PC-9 (cell line): ENCODE results near the gene CCDC24. TPM values are rescaled to one million over a fixed set of nuclear protein-coding genes. Genes with fewer than 3 reads are reported as not detected.

Experiments used
- BruUV-seq: library from RNA; stranded (reverse); fragments of 400-500 nt; replicated peaks from 2 replicates; lab custom pipeline; 2021; lab: Mats Ljungman, UMichigan
- CTCF ChIA-PET: fragments of 300-600 bp; sonication (Branson Sonifier 250); formaldehyde crosslinking; loops from one replicate; lab custom pipeline; 2022; ENCODE audit warnings: antibody characterized with exemption; lab: Charles Lee
- POLR2A ChIA-PET: fragments of 300-600 bp; sonication (Branson Sonifier 250); formaldehyde crosslinking; loops from one replicate; lab custom pipeline; 2022; ENCODE audit warnings: antibody characterized with exemption; ENCODE audit not compliant: unreplicated experiment; lab: Charles Lee
- DNase-seq, 2 experiments: peaks; one replicate each; pipeline versions ENCODE4 v3.0.0 to v3.0.0-alpha.2; 2015 to 2022; ENCODE audit warnings: mixed read lengths in 1 of 2
- H2AFZ ChIP-seq: fragments of 200-600 bp; sonication (generic); 2 replicates; pipeline ENCODE4 v1.8.1; 2017; ENCODE audit warnings: antibody characterized with exemption
- H3F3A ChIP-seq: fragments of 200-600 bp; sonication (generic); 2 replicates; pipeline ENCODE4 v1.8.1; 2017; ENCODE audit warnings: antibody characterized with exemption, mild to moderate bottlenecking, low read depth; ENCODE audit not compliant: insufficient read depth
- H3K27ac ChIP-seq: fragments of 200-600 bp; sonication (generic); 2 replicates; pipeline ENCODE4 v1.6.1; 2016; ENCODE audit warnings: mixed run types
- H3K27me3 ChIP-seq: fragments of 200-600 bp; sonication (generic); 2 replicates; pipeline ENCODE4 v1.6.1; 2016; ENCODE audit warnings: low read depth, mixed run types; ENCODE audit not compliant: insufficient read depth
- H3K36me3 ChIP-seq: fragments of 200-600 bp; sonication (generic); 2 replicates; pipeline ENCODE4 v1.6.1; 2016; ENCODE audit warnings: low read depth, mixed run types
- H3K4me1 ChIP-seq: fragments of 200-600 bp; sonication (generic); replicated peaks from 2 replicates; pipeline ENCODE4 v1.6.1; 2016; ENCODE audit warnings: mixed run types; ENCODE audit not compliant: insufficient read depth
- H3K4me2 ChIP-seq: fragments of 200-600 bp; sonication (generic); 2 replicates; pipeline ENCODE4 v1.6.1; 2017; ENCODE audit warnings: mixed run types
- H3K4me3 ChIP-seq: fragments of 200-600 bp; sonication (generic); 2 replicates; pipeline ENCODE4 v1.6.1; 2016; ENCODE audit warnings: mixed run types
- H3K79me2 ChIP-seq: fragments of 200-600 bp; sonication (generic); 2 replicates; pipeline ENCODE4 v1.6.1; 2017; ENCODE audit warnings: low read depth, mixed run types
- H3K9me2 ChIP-seq: fragments of 200-600 bp; sonication (generic); 2 replicates; pipeline ENCODE4 v1.8.1; 2017; ENCODE audit warnings: mild to moderate bottlenecking; ENCODE audit not compliant: insufficient read depth
- H3K9me3 ChIP-seq: fragments of 200-600 bp; sonication (generic); 2 replicates; pipeline ENCODE4 v1.8.1; 2016; ENCODE audit warnings: low read depth; ENCODE audit not compliant: insufficient read depth
- H4K20me1 ChIP-seq: fragments of 200-600 bp; sonication (generic); 2 replicates; pipeline ENCODE4 v1.8.1; 2017; ENCODE audit not compliant: insufficient read depth
- EZH2 ChIP-seq: fragments of 200-600 bp; sonication (generic); IDR thresholded peaks from 2 replicates; pipeline ENCODE4 v1.8.0; 2017; ENCODE audit warnings: antibody characterized with exemption, low read depth
- intact Hi-C: fragments of 100-400 bp; cut with micrococcal nuclease; formaldehyde crosslinking; loops from one replicate; pipeline ENCODE4 v1.10.0; 2022; ENCODE audit not compliant: unreplicated experiment
- total RNA-seq: library from RNA; stranded (reverse); gene quantifications from 2 replicates; pipeline ENCODE4 v1.2.3, GENCODE V29; 2021
- TF ChIP-seq, protein P1 (sequence below): fragments of 200-600 bp; sonication (generic); conservative IDR thresholded peaks from 2 replicates; pipeline ENCODE4 v1.6.1; 2017; ENCODE audit warnings: mixed run types, antibody characterized with exemption, mild to moderate bottlenecking, moderate library complexity

CCDC24 gene
- total RNA-seq, 1 experiment from 2014 or later: 47.9 TPM

GRCh38 chr1:43951021-43951985 is 40.1 kb upstream of the CCDC24 start:
- BruUV-seq: no TSS peak
- peaks cover 14% of the 10 kb centered on the region for H3K4me1 ChIP-seq

GRCh38 chr1:43952731-43953346 is 38.6 kb upstream of the CCDC24 start:
- no peaks in the 10 kb centered on the region for H3K9me3 ChIP-seq
- no peak overlapping the region for H3K4me2 ChIP-seq
- no peak overlapping the region for H3K4me3 ChIP-seq
- ChIA-PET POLR2A (interaction anchor here (0.7 kb wide), 1 partner anchor 121 kb away, joined by 3 read pairs; no protein-coding TSS in a partner anchor), CTCF (interaction anchor here (0.7 kb wide), 1 partner anchor 144 kb away, joined by 3 read pairs; no protein-coding TSS in a partner anchor)
- no peak for DNase-seq
- no peaks in the 10 kb centered on the region for H3K27me3 ChIP-seq
- no peaks in the 10 kb centered on the region for H3K9me2 ChIP-seq
- intact Hi-C loops: no loop called here
- no peak for TF ChIP-seq EZH2
- TF ChIP-seq, protein P1, sequence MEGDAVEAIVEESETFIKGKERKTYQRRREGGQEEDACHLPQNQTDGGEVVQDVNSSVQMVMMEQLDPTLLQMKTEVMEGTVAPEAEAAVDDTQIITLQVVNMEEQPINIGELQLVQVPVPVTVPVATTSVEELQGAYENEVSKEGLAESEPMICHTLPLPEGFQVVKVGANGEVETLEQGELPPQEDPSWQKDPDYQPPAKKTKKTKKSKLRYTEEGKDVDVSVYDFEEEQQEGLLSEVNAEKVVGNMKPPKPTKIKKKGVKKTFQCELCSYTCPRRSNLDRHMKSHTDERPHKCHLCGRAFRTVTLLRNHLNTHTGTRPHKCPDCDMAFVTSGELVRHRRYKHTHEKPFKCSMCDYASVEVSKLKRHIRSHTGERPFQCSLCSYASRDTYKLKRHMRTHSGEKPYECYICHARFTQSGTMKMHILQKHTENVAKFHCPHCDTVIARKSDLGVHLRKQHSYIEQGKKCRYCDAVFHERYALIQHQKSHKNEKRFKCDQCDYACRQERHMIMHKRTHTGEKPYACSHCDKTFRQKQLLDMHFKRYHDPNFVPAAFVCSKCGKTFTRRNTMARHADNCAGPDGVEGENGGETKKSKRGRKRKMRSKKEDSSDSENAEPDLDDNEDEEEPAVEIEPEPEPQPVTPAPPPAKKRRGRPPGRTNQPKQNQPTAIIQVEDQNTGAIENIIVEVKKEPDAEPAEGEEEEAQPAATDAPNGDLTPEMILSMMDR: no peak
- H3F3A ChIP-seq: no peaks in the 10 kb centered on the region
- no peak overlapping the region for H2AFZ ChIP-seq
- no peaks in the 10 kb centered on the region for H3K36me3 ChIP-seq
- H3K4me1 ChIP-seq: peaks cover 8% of the 10 kb centered on the region
- H3K79me2 ChIP-seq: peaks cover 8% of the 10 kb centered on the region; the same call in 1 of the 2 replicates
- no peaks in the 10 kb centered on the region for H4K20me1 ChIP-seq
- no peak overlapping the region for H3K27ac ChIP-seq
- BruUV-seq: no TSS peak

More at GRCh38 chr1:43951021-43951985, 40.1 kb upstream of the CCDC24 start:
- Histone ChIP-seq H3K27ac (no peak overlapping the region), H3K27me3 (no peaks in the 10 kb centered on the region), H2AFZ (no peak overlapping the region), H4K20me1 (no peaks in the 10 kb centered on the region), H3K4me3 (no peak overlapping the region), H3K9me3 (no peaks in the 10 kb centered on the region), H3K4me2 (no peak overlapping the region), H3F3A (no peaks in the 10 kb centered on the region), H3K36me3 (no peaks in the 10 kb centered on the region), H3K79me2 (peaks cover 14% of the 10 kb centered on the region; the same call in 1 of the 2 replicates), H3K9me2 (no peaks in the 10 kb centered on the region)
- DNase-seq: no peak
- ChIA-PET POLR2A (no interaction called here), CTCF (no interaction called here)
- intact Hi-C loops: no loop called here
- TF ChIP-seq, protein P1: no peak
- TF ChIP-seq EZH2: no peak

GRCh38 chr1:43953361-43953760 is 38.0 kb upstream of the CCDC24 start:
- no peak overlapping the region for H3K27ac ChIP-seq
- no peak overlapping the region for H3K4me2 ChIP-seq
- no TSS peak for BruUV-seq
- no peaks in the 10 kb centered on the region for H4K20me1 ChIP-seq
- intact Hi-C loops: no loop called here
- H3K36me3 ChIP-seq: no peaks in the 10 kb centered on the region
- no peaks in the 10 kb centered on the region for H3F3A ChIP-seq
- no peaks in the 10 kb centered on the region for H3K9me2 ChIP-seq
- peaks cover 2% of the 10 kb centered on the region; the same call in 1 of the 2 replicates for H3K79me2 ChIP-seq
- ChIA-PET CTCF (interaction anchor here (0.7 kb wide), 1 partner anchor 145 kb away, joined by 3 read pairs; no protein-coding TSS in a partner anchor), POLR2A (interaction anchor here (0.7 kb wide), 1 partner anchor 120 kb away, joined by 3 read pairs; no protein-coding TSS in a partner anchor)
- no peaks in the 10 kb centered on the region for H3K27me3 ChIP-seq
- H3K4me3 ChIP-seq: no peak overlapping the region
- TF ChIP-seq, protein P1: no peak
- no peak for TF ChIP-seq EZH2
- peaks cover 3% of the 10 kb centered on the region; the same call in 1 of the 2 replicates for H3K4me1 ChIP-seq
- no peaks in the 10 kb centered on the region for H3K9me3 ChIP-seq
- H2AFZ ChIP-seq: no peak overlapping the region
- no peak for DNase-seq
